ENCODE data around the gene SDK1. TPM values are rescaled to one million over a fixed set of nuclear protein-coding genes. Genes with fewer than 3 reads are reported as not detected.

The SDK1 gene
- total and polyA plus RNA-seq, 10 of the 15 experiments (the other 5 are each of a cell fraction or from before 2014, with no cell fraction given), result 0.14 to 0.33 TPM; not detected in 8

GRCh38 chr7:4188651-4189050 lies 887.6 kb downstream of the SDK1 start (continued):
- no peak for TF ChIP-seq BCL3 (IDR thresholded peaks at IDR 0.05; ENCODE audit: borderline replicate concordance, insufficient read depth, low read depth, low read length, poor library complexity, severe bottlenecking)
- no peak for TF ChIP-seq BCL11A (IDR thresholded peaks at IDR 0.05; ENCODE audit: low read depth, low read length)
- TF ChIP-seq MAX (IDR thresholded peaks at IDR 0.05; ENCODE audit: low read depth, low read length), result no peak
- TF ChIP-seq NKRF (conservative IDR thresholded peaks at IDR 0.05), result no peak
- no peak for TF ChIP-seq NFXL1 (IDR thresholded peaks at IDR 0.05; ENCODE audit: borderline replicate concordance)
- TF ChIP-seq WRNIP1 (IDR thresholded peaks at IDR 0.05; ENCODE audit: borderline replicate concordance, low read depth, low read length), result no peak

- WGBS (ENCODE audit: insufficient coverage, insufficient replicate concordance, low lambda C conversion rate, missing lambda C conversion rate), result 57% methylated on average over 14 of the region's 14 CpGs
- Histone ChIP-seq H3K4me2 (ENCODE audit: control insufficient read depth, insufficient read depth) (no peak overlapping the region), H3K79me2 (ENCODE audit: control insufficient read depth, insufficient read depth, low read length) (no peaks in the 10 kb centered on the region), H3K9me3 (replicated peaks; ENCODE audit: control insufficient read depth, insufficient read depth, low read length) (no peaks in the 10 kb centered on the region; the same call in 2 of the 3 replicates), H3K4me3 (no peak overlapping the region), H3K36me3 (ENCODE audit: control insufficient read depth in 2 of 2, insufficient read depth in 2 of 2, low read length in 1 of 2) (no peaks in the 10 kb centered on the region), H3K9ac (ENCODE audit: control insufficient read depth, insufficient read depth, low read length) (no peak overlapping the region), H3K4me1 (ENCODE audit: control insufficient read depth, insufficient read depth, low read length) (no peaks in the 10 kb centered on the region), H4K20me1 (ENCODE audit: control insufficient read depth, insufficient read depth) (no peaks in the 10 kb centered on the region), H3K27ac (ENCODE audit: control insufficient read depth, insufficient read depth) (no peak overlapping the region), H3K27me3 (replicated peaks in 1 of 2; ENCODE audit: control insufficient read depth in 2 of 2, insufficient read depth in 2 of 2, low read length in 1 of 2) (no peaks in the 10 kb centered on the region), H2AFZ (ENCODE audit: control insufficient read depth, low read depth, low read length) (no peak overlapping the region)
- intact Hi-C loops (cut with micrococcal nuclease; ENCODE audit: unreplicated experiment), result no loop called here
- ChIA-PET CTCF (no interaction called here), RAD21 (ENCODE audit: unreplicated experiment) (no interaction called here), SMC1A (ENCODE audit: uncharacterized antibody, unreplicated experiment) (no interaction called here), POLR2A (no interaction called here)
- BruUV-seq (replicated peaks), result no TSS peak
- FAIRE-seq, result no peak
- in situ Hi-C loops (cut with MboI), result no loop called here
- TF ChIP-seq NR2F1 (conservative IDR thresholded peaks at IDR 0.05) (no peak), MAX (IDR thresholded peaks at IDR 0.05; ENCODE audit: low read depth, low read length) (no peak), HDAC2 (IDR thresholded peaks at IDR 0.05) (no peak), FOXM1 (IDR thresholded peaks at IDR 0.05; ENCODE audit: low read depth, low read length) (no peak)
- no peak for ATAC-seq
- no peak for DNase-seq (ENCODE audit: low read depth, low spot score)
Observed at GRCh38 chr7:4189131-4189570, 888.1 kb downstream of the SDK1 start.

Measured in GM12878 (cell line).